Gastrocnemius medialis (tissue), 4 donors: ENCODE measurements around the gene DHH.

Source experiments
- POLR2A ChIP-seq, 2 donors: fragments of 450-650 bp; IDR thresholded peaks; one replicate each; pipeline ENCODE4 v1.6.1; 2017; ENCODE audit warnings: antibody characterized with exemption in 2 of 2, mild to moderate bottlenecking in 2 of 2, moderate library complexity in 2 of 2
- TF ChIP-seq, protein P1 (sequence below), 5 experiments: fragments of 450-650 bp in 3 of 5; fragments of 200-600 bp in 2 of 5; sonication (generic) in 2 of 5; IDR thresholded peaks in 4 of 5; conservative IDR thresholded peaks in 1 of 5; 1 replicate in 4 of 5; 2 replicates in 1 of 5; pipeline ENCODE4 v1.5.1; 2016 to 2019; ENCODE audit warnings: antibody characterized with exemption in 5 of 5, mild to moderate bottlenecking in 3 of 5, moderate library complexity in 3 of 5

DNA sequence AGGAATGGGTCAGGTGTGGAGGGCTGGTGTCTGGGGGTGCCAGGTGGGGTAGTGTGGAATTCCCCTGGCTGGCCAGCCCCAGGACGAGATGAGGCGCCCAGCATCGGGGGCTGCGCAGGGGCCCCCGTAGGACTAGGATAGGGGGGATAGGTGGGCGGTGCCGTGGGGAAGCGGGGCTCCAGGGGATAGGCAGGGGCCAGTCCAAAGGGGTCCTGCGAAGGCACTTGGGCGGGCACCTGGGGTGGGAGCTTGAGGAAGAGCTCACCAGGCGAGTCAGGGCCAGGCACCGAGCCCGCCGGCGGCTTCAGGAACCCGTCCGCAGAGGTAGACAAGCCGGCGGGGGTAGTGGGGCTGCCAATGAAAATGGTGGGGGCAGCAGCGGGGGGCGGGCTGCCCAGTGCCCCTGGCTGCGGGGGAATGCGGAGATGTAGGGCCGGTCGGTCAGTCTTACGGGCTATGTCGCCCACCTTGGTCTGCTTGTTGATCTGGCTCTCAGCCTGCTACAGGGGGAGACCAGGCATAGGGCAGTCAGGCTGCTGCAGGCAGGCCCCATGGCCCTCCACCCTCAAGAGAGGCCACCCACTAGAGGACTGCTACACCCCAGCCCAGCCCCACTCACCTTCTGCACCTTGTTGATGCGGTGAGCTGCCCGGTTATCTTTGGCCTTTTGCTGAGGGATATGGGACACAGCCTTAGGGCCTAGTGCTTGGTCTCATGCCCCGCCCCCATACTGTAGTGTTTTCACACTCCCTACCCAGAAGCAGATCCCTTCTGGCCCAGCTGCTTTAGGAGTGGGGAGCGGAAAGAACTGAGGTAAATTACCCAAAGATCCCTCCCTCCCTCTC, 53.3 kb downstream of the DHH start:
- TF ChIP-seq, protein P1, sequence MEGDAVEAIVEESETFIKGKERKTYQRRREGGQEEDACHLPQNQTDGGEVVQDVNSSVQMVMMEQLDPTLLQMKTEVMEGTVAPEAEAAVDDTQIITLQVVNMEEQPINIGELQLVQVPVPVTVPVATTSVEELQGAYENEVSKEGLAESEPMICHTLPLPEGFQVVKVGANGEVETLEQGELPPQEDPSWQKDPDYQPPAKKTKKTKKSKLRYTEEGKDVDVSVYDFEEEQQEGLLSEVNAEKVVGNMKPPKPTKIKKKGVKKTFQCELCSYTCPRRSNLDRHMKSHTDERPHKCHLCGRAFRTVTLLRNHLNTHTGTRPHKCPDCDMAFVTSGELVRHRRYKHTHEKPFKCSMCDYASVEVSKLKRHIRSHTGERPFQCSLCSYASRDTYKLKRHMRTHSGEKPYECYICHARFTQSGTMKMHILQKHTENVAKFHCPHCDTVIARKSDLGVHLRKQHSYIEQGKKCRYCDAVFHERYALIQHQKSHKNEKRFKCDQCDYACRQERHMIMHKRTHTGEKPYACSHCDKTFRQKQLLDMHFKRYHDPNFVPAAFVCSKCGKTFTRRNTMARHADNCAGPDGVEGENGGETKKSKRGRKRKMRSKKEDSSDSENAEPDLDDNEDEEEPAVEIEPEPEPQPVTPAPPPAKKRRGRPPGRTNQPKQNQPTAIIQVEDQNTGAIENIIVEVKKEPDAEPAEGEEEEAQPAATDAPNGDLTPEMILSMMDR (IDR thresholded peaks at IDR 0.05 in 4 of 5, conservative IDR thresholded peaks at IDR 0.05 in 1 of 5) = no peak
- no peak for TF ChIP-seq POLR2A (IDR thresholded peaks at IDR 0.05)
